A673 (cell line): Measurements from ENCODE around the gene ABLIM3. TPM values are rescaled to one million over a fixed set of nuclear protein-coding genes. Genes with fewer than 3 reads are reported as not detected.
A peak's percentile ranks its signal among the peaks of the same experiment; 100 is the strongest.
"Not testable (repeated sequence)": the region's sequence is repeated elsewhere in the genome, so short reads cannot be mapped to it uniquely, and the experiment has no call there.

Experiments used
- BruUV-seq: library from RNA; stranded (reverse); fragments of 400-500 nt; replicated peaks from 2 replicates; lab custom pipeline; 2021; lab: Mats Ljungman, UMichigan
- CTCF ChIA-PET: fragments of 300-600 bp; sonication (Branson Sonifier 250); formaldehyde crosslinking; loops from one replicate; lab custom pipeline; 2022; ENCODE audit warnings: antibody characterized with exemption; lab: Charles Lee
- POLR2A ChIA-PET: fragments of 300-600 bp; sonication (Branson Sonifier 250); formaldehyde crosslinking; loops from one replicate; lab custom pipeline; 2022; ENCODE audit warnings: antibody characterized with exemption; ENCODE audit not compliant: low non-redundant PET; lab: Charles Lee
- DNase-seq: peaks from one replicate; pipeline ENCODE4 v3.0.0-alpha.2; 2015; ENCODE audit warnings: low spot score
- H3K27ac ChIP-seq: fragments of 200-600 bp; sonication (generic); 2 replicates; pipeline ENCODE4 v1.5.1; 2016; ENCODE audit warnings: mixed run types, low read depth, mild to moderate bottlenecking, mixed read lengths, antibody characterized with exemption, low read length; ENCODE audit not compliant: poor library complexity, severe bottlenecking
- H3K27me3 ChIP-seq: fragments of 200-600 bp; sonication (generic); replicated peaks from 2 replicates; pipeline ENCODE4 v1.6.1; 2017; ENCODE audit warnings: mixed run types, low read depth, mild to moderate bottlenecking, mixed read lengths, antibody characterized with exemption, low read length; ENCODE audit not compliant: insufficient read depth, poor library complexity
- H3K36me3 ChIP-seq: fragments of 200-600 bp; sonication (generic); 2 replicates; pipeline ENCODE4 v1.6.1; 2016; ENCODE audit warnings: mixed run types, mild to moderate bottlenecking, mixed read lengths, antibody characterized with exemption, low read length; ENCODE audit not compliant: insufficient read depth, poor library complexity, severe bottlenecking
- H3K4me1 ChIP-seq: fragments of 200-600 bp; sonication (generic); 2 replicates; pipeline ENCODE4 v1.6.1; 2017; ENCODE audit warnings: mixed run types, mild to moderate bottlenecking, mixed read lengths, antibody characterized with exemption, low read length; ENCODE audit not compliant: insufficient read depth, poor library complexity, severe bottlenecking
- H3K4me3 ChIP-seq: fragments of 200-600 bp; sonication (generic); 2 replicates; pipeline ENCODE4 v1.5.1; 2016; ENCODE audit warnings: low read depth, mixed run types, mild to moderate bottlenecking, mixed read lengths, low read length; ENCODE audit not compliant: poor library complexity, severe bottlenecking
- H3K9me3 ChIP-seq: fragments of 200-600 bp; sonication (generic); 2 replicates; pipeline ENCODE4 v1.6.1; 2016; ENCODE audit warnings: mixed run types, low read depth, mild to moderate bottlenecking, mixed read lengths, antibody characterized with exemption, low read length; ENCODE audit not compliant: poor library complexity, severe bottlenecking
- EZH2 ChIP-seq: fragments of 200-600 bp; sonication (generic); IDR thresholded peaks from 2 replicates; pipeline ENCODE4 v1.6.1; 2017; ENCODE audit warnings: borderline replicate concordance, low read depth, mild to moderate bottlenecking, mixed read lengths, antibody characterized with exemption, low read length; ENCODE audit not compliant: poor library complexity, severe bottlenecking
- intact Hi-C: fragments of 100-400 bp; cut with micrococcal nuclease; formaldehyde crosslinking; loops from one replicate; pipeline ENCODE4 v1.10.0; 2022; ENCODE audit not compliant: unreplicated experiment
- total RNA-seq: library from RNA; stranded (reverse); gene quantifications from 2 replicates; pipeline ENCODE4 v1.2.3, GENCODE V29; 2021
- TF ChIP-seq, protein P1 (sequence below): fragments of 300-800, 200-600 bp; sonication (generic); conservative IDR thresholded peaks from 2 replicates; pipeline ENCODE4 v1.5.1; 2017; ENCODE audit warnings: low read depth, mild to moderate bottlenecking, antibody characterized with exemption, low read length, moderate library complexity, mixed read lengths

The ABLIM3 gene
- total RNA-seq, 1 experiment from 2014 or later, result not detected

DNA sequence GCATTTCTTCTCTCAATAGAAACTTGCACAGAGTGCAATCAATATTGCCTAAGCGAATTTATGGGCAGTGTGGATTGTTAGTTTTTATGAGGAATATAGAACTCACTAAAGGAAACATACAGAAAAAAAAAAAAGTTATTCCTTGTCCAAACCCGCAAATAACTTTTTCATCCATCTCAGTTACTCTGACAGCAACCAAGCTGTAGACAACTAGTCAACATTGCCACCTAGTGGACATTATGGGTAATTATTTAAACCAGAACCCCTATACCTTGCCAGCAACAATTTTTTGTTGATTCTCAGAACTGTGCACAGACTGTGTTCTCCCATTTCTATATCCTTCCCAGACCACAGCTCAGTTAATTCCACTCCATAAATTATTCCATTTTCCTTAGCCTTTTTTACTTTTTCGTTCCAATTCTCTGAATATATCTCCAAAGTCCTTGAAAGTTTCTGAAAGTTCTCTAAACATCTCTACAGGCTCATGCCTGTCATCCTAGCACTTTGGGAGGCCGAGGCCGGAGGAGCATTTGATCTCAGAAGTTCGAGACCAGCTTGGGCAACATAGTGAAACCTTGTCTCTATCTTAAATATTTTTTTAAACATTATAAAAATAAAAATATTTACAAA, 127.8 kb downstream of the ABLIM3 start:
- Histone ChIP-seq H3K27ac (no peak overlapping the region), H3K4me1 (no peaks in the 10 kb centered on the region), H3K36me3 (no peaks in the 10 kb centered on the region), H3K4me3 (no peak overlapping the region), H3K9me3 (no peaks in the 10 kb centered on the region), H3K27me3 (peaks cover 39% of the 10 kb centered on the region)
- ChIA-PET POLR2A (no interaction called here), CTCF (interaction anchor here (1.2 kb wide), 2 partner anchors 10 to 1762 kb away, joined by 3 to 5 read pairs; no protein-coding TSS in a partner anchor)
- intact Hi-C loops, result loop anchor here (2.0 to 5.0 kb wide), 2 partner anchors 128 to 527 kb away; partner anchors contain the start of gene ABLIM3
- DNase-seq, result peak; percentile 68
- TF ChIP-seq EZH2, result no peak
- TF ChIP-seq, protein P1, sequence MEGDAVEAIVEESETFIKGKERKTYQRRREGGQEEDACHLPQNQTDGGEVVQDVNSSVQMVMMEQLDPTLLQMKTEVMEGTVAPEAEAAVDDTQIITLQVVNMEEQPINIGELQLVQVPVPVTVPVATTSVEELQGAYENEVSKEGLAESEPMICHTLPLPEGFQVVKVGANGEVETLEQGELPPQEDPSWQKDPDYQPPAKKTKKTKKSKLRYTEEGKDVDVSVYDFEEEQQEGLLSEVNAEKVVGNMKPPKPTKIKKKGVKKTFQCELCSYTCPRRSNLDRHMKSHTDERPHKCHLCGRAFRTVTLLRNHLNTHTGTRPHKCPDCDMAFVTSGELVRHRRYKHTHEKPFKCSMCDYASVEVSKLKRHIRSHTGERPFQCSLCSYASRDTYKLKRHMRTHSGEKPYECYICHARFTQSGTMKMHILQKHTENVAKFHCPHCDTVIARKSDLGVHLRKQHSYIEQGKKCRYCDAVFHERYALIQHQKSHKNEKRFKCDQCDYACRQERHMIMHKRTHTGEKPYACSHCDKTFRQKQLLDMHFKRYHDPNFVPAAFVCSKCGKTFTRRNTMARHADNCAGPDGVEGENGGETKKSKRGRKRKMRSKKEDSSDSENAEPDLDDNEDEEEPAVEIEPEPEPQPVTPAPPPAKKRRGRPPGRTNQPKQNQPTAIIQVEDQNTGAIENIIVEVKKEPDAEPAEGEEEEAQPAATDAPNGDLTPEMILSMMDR, result peak; percentile 69
- BruUV-seq, result no TSS peak

- TF ChIP-seq, protein P1, result no peak
- peak; percentile 91 for TF ChIP-seq EZH2
- peak; percentile 11 for DNase-seq
- Histone ChIP-seq H3K27ac (no peak overlapping the region), H3K36me3 (no peaks in the 10 kb centered on the region), H3K4me1 (no peaks in the 10 kb centered on the region), H3K27me3 (peaks cover 31% of the 10 kb centered on the region), H3K4me3 (peak overlapping the region; percentile 41), H3K9me3 (no peaks in the 10 kb centered on the region)
- intact Hi-C loops, result no loop called here
- ChIA-PET CTCF (no interaction called here), POLR2A (no interaction called here)
- BruUV-seq, result no TSS peak
These were observed 130.0 kb downstream of the ABLIM3 start for GRCh38 chr5:149271195-149271715.

GRCh38 chr5:149271716-149272563, 130.6 kb downstream of the ABLIM3 start, which contains the start of gene AFAP1L1:
TSS of gene AFAP1L1 (plus strand) at chr5:149271859. CDS start at chr5:149271969, 110 bp downstream.
- H3K36me3 ChIP-seq, result no peaks in the 10 kb centered on the region
- peak; percentile 24 for DNase-seq
- POLR2A ChIA-PET, result interaction anchor here (0.5 to 0.7 kb wide), 2 partner anchors 53 to 297 kb away, joined by 3 to 4 read pairs; no protein-coding TSS in a partner anchor
- BruUV-seq, result no TSS peak
- H3K27ac ChIP-seq, result no peak within 1 kb of the TSS
- no peaks in the 10 kb centered on the region for H3K4me1 ChIP-seq
- no peaks in the 10 kb centered on the region for H3K9me3 ChIP-seq
- peak within 1 kb of the TSS; percentile 41 for H3K4me3 ChIP-seq
- H3K27me3 ChIP-seq, result peaks cover 32% of the 10 kb centered on the region
- CTCF ChIA-PET, result no interaction called here
- TF ChIP-seq, protein P1, result no peak
- peak; percentile 48 for TF ChIP-seq EZH2
- intact Hi-C loops, result no loop called here

GRCh38 chr5:149272781-149273180, 131.5 kb downstream of the ABLIM3 start:
- POLR2A ChIA-PET, result interaction anchor here (0.5 kb wide), 1 partner anchor 52 kb away, joined by 4 read pairs; no protein-coding TSS in a partner anchor
- intact Hi-C loops, result not testable (repeated sequence)
- peaks cover 40% of the 10 kb centered on the region for H3K27me3 ChIP-seq

More at GRCh38 chr5:149272781-149273180, 131.5 kb downstream of the ABLIM3 start:
- H3K4me1 ChIP-seq, H3K9me3 ChIP-seq, H3K27ac ChIP-seq, DNase-seq, CTCF ChIA-PET, H3K4me3 ChIP-seq, H3K36me3 ChIP-seq, BruUV-seq: not testable (repeated sequence)
